Mesenchymal stem cell (in vitro differentiated cells and primary cell): ENCODE data around the gene ERCC1.
A peak's percentile ranks its signal among the peaks of the same experiment; 100 is the strongest.

Experiments
- DNase-seq: peaks from one replicate; pipeline ENCODE4 v3.0.0-alpha.2; 2013
- H2AFZ ChIP-seq: one replicate; pipeline ENCODE4 v1.6.1; 2013; ENCODE audit warnings: low read depth, mild to moderate bottlenecking, control low read depth, inconsistent platforms, low read length, moderate library complexity
- H2AK5ac ChIP-seq: 2 replicates; pipeline ENCODE4 v1.6.1; 2013; ENCODE audit warnings: low read length, moderate library complexity, mild to moderate bottlenecking, inconsistent platforms; ENCODE audit not compliant: severe bottlenecking
- H2BK120ac ChIP-seq: one replicate; pipeline ENCODE4 v1.6.1; 2013; ENCODE audit warnings: low read depth, mild to moderate bottlenecking, inconsistent platforms, low read length, moderate library complexity
- H2BK12ac ChIP-seq, 2 experiments: one replicate each; pipeline ENCODE4 v1.6.1; 2013; ENCODE audit warnings: inconsistent platforms in 2 of 2, low read length in 2 of 2, mild to moderate bottlenecking in 2 of 2, moderate library complexity in 2 of 2, control low read depth in 1 of 2
- H2BK15ac ChIP-seq: one replicate; pipeline ENCODE4 v1.6.1; 2013; ENCODE audit warnings: mild to moderate bottlenecking, low read depth, inconsistent platforms; ENCODE audit not compliant: poor library complexity, severe bottlenecking
- H2BK5ac ChIP-seq: 2 replicates; pipeline ENCODE4 v1.6.1; 2013; ENCODE audit warnings: low read depth, mild to moderate bottlenecking, low read length, control low read depth, inconsistent platforms; ENCODE audit not compliant: poor library complexity, severe bottlenecking
- H3K14ac ChIP-seq, 2 experiments: one replicate each; pipeline ENCODE4 v1.6.1; 2013; ENCODE audit warnings: inconsistent platforms in 2 of 2, low read length in 2 of 2, control low read depth in 1 of 2, mild to moderate bottlenecking in 1 of 2, moderate library complexity in 1 of 2
- H3K18ac ChIP-seq, 2 experiments: one replicate each; pipeline ENCODE4 v1.6.1; 2013; ENCODE audit warnings: inconsistent platforms in 2 of 2, low read length in 2 of 2, control low read depth in 1 of 2, low read depth in 1 of 2, mild to moderate bottlenecking in 1 of 2
- H3K23ac ChIP-seq, 2 experiments: one replicate each; pipeline ENCODE4 v1.6.1; 2013; ENCODE audit warnings: inconsistent platforms in 2 of 2, low read length in 2 of 2, mild to moderate bottlenecking in 2 of 2, moderate library complexity in 2 of 2, control low read depth in 1 of 2
- H3K27ac ChIP-seq: 2 replicates; pipeline ENCODE4 v1.5.1; 2013; ENCODE audit warnings: mild to moderate bottlenecking, moderate library complexity, low read length, control low read depth, inconsistent platforms; ENCODE audit not compliant: poor library complexity, severe bottlenecking
- H3K27me3 ChIP-seq, 2 experiments: 2 replicates each; pipeline versions ENCODE4 v1.6.1 to v1.7.0; 2013; ENCODE audit warnings: low read length in 2 of 2, mild to moderate bottlenecking in 2 of 2, moderate library complexity in 2 of 2, control low read depth in 1 of 2, inconsistent platforms in 1 of 2; ENCODE audit not compliant: control insufficient read depth in 1 of 2, insufficient read depth in 1 of 2
- H3K36me3 ChIP-seq, 2 experiments: 2 replicates each; pipeline versions ENCODE4 v1.6.1 to v1.7.0; 2013; ENCODE audit warnings: low read length in 2 of 2, control low read depth in 1 of 2, inconsistent platforms in 1 of 2, low read depth in 1 of 2, mild to moderate bottlenecking in 1 of 2; ENCODE audit not compliant: insufficient read depth in 2 of 2, control insufficient read depth in 1 of 2
- H3K4ac ChIP-seq, 2 experiments: one replicate each; pipeline ENCODE4 v1.6.1; 2013; ENCODE audit warnings: inconsistent platforms in 2 of 2, low read length in 2 of 2, mild to moderate bottlenecking in 2 of 2, moderate library complexity in 2 of 2, control low read depth in 1 of 2, low read depth in 1 of 2
- H3K4me1 ChIP-seq: 2 replicates; pipeline ENCODE4 v1.6.1; 2013; ENCODE audit warnings: low read depth, low read length, control low read depth; ENCODE audit not compliant: control insufficient read depth, insufficient read depth
- H3K4me2 ChIP-seq: 2 replicates; pipeline ENCODE4 v1.6.1; 2013; ENCODE audit warnings: low read length, mild to moderate bottlenecking, inconsistent platforms; ENCODE audit not compliant: poor library complexity, severe bottlenecking
- H3K4me3 ChIP-seq, 2 experiments: 2 replicates each; pipeline versions ENCODE4 v1.5.1 to v1.7.0; 2013; ENCODE audit warnings: low read length in 2 of 2, mild to moderate bottlenecking in 2 of 2, control low read depth in 1 of 2, low read depth in 1 of 2; ENCODE audit not compliant: insufficient read depth in 1 of 2
- H3K79me1 ChIP-seq: replicated peaks from 2 replicates; pipeline ENCODE4 v1.6.1; 2013; ENCODE audit warnings: mild to moderate bottlenecking, control low read depth, low read length, inconsistent platforms; ENCODE audit not compliant: poor library complexity, severe bottlenecking
- H3K9ac ChIP-seq: 2 replicates; pipeline ENCODE4 v1.7.0; 2013; ENCODE audit warnings: mild to moderate bottlenecking, low read length, moderate library complexity
- H3K9me3 ChIP-seq: 2 replicates; pipeline ENCODE4 v1.7.0; 2013; ENCODE audit warnings: mild to moderate bottlenecking, low read length; ENCODE audit not compliant: control insufficient read depth
- H4K8ac ChIP-seq: one replicate; pipeline ENCODE4 v1.6.1; 2013; ENCODE audit warnings: inconsistent platforms, mild to moderate bottlenecking, low read length, moderate library complexity
- H4K91ac ChIP-seq: one replicate; pipeline ENCODE4 v1.6.1; 2013; ENCODE audit warnings: mild to moderate bottlenecking, low read length, inconsistent platforms
- WGBS: methylation state at CpG from one replicate; pipeline ENCODE4 v1.1.7; 2013; ENCODE audit warnings: mixed read lengths; 5-methylcytosine and 5-hydroxymethylcytosine counted together

ERCC1 gene

GRCh38 chr19:45423033-45423588 lies 606 bp downstream of the ERCC1 start:
- peak overlapping the region; percentile 95 for H2AK5ac ChIP-seq
- 12% methylated on average over 20 of the region's 20 CpGs for WGBS
- no peak overlapping the region for H2BK5ac ChIP-seq
- H3K9ac ChIP-seq = peak overlapping the region; percentile 90
- H2BK12ac ChIP-seq = peak overlapping the region in 1 of 2 experiments; percentile 94
- peak overlapping the region; percentile 78 for H3K4me2 ChIP-seq
- H3K79me1 ChIP-seq = peaks cover 25% of the 10 kb centered on the region
- H3K4ac ChIP-seq = peak overlapping the region; percentile 49 to 87
- H2BK15ac ChIP-seq = peak overlapping the region; percentile 60
- no peaks in the 10 kb centered on the region for H3K9me3 ChIP-seq
- H2BK120ac ChIP-seq = peak overlapping the region; percentile 57
- no peaks in the 10 kb centered on the region for H3K27me3 ChIP-seq
- peak overlapping the region; percentile 81 for H4K91ac ChIP-seq
- H3K14ac ChIP-seq = peak overlapping the region in 1 of 2 experiments; percentile 99
- DNase-seq = no peak
- H3K4me3 ChIP-seq = peak overlapping the region; percentile 56 to 93
- peak overlapping the region; percentile 64 for H3K27ac ChIP-seq
- H2AFZ ChIP-seq = no peak overlapping the region
- H3K18ac ChIP-seq = peak overlapping the region in 1 of 2 experiments; percentile 92
- peak overlapping the region; percentile 16 for H4K8ac ChIP-seq
- peaks cover 23% of the 10 kb centered on the region for H3K4me1 ChIP-seq
- H3K23ac ChIP-seq = peak overlapping the region in 1 of 2 experiments; percentile 78
- peaks cover 25 to 32% of the 10 kb centered on the region in 2 experiments for H3K36me3 ChIP-seq

DNA sequence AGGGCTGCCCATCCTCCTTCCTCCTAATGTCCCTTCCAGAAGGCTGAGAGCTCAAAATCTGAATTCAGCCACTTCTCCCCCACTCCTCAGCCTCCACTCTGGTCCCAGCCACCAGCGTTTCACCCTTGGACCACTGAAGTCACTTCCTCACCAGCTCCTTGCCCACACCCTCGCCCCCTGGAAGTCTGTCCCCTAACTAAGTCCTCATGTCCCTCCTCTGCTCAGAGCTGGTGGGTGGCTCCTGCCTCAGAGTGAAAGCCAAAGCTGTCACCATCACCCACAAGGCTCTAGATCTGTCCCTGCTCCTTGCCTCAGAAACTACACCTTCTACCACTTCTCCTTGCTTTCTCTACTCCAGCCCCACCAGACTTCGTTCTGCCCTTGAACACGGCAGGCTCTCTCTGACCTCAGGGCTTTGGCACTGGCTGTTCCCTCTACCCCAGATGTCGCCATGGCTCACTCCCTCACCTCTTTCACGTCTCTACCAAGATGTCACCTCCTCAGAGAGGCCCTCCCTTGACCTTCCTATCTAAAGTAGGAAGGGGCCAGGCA lies 1.7 kb downstream of the ERCC1 start:
- no peak overlapping the region for H2AFZ ChIP-seq
- H4K91ac ChIP-seq = peak overlapping the region; percentile 2
- H3K18ac ChIP-seq = no peak overlapping the region
- no peak overlapping the region for H2BK120ac ChIP-seq
- H2BK5ac ChIP-seq = no peak overlapping the region
- no peak overlapping the region for H3K4me2 ChIP-seq
- WGBS = 90% methylated on average over 6 of the region's 6 CpGs
- peaks cover 36 to 41% of the 10 kb centered on the region in 2 experiments for H3K36me3 ChIP-seq
- no peaks in the 10 kb centered on the region for H3K9me3 ChIP-seq
- H2BK15ac ChIP-seq = no peak overlapping the region
- H3K4me1 ChIP-seq = peaks cover 23% of the 10 kb centered on the region
- H3K4me3 ChIP-seq = no peak overlapping the region
- H3K79me1 ChIP-seq = peaks cover 27% of the 10 kb centered on the region
- H3K9ac ChIP-seq = no peak overlapping the region
- DNase-seq = no peak
- no peak overlapping the region for H3K23ac ChIP-seq
- H2BK12ac ChIP-seq = peak overlapping the region in 1 of 2 experiments; percentile 6
- H4K8ac ChIP-seq = no peak overlapping the region
- H3K27ac ChIP-seq = no peak overlapping the region
- H3K27me3 ChIP-seq = no peaks in the 10 kb centered on the region
- no peak overlapping the region for H3K14ac ChIP-seq
- no peak overlapping the region for H2AK5ac ChIP-seq
- no peak overlapping the region for H3K4ac ChIP-seq

GRCh38 chr19:45420871-45421270 lies 2.8 kb downstream of the ERCC1 start:
- Histone ChIP-seq H3K4me1 (peaks cover 23% of the 10 kb centered on the region), H2AK5ac (no peak overlapping the region), H4K8ac (no peak overlapping the region), H3K27me3 (no peaks in the 10 kb centered on the region), H3K4me3 (no peak overlapping the region), H3K27ac (no peak overlapping the region), H3K23ac (no peak overlapping the region), H3K18ac (no peak overlapping the region), H2BK15ac (no peak overlapping the region), H2BK5ac (no peak overlapping the region), H3K4me2 (no peak overlapping the region), H3K9ac (no peak overlapping the region), H2BK120ac (no peak overlapping the region), H2BK12ac (no peak overlapping the region), H3K4ac (no peak overlapping the region), H3K14ac (no peak overlapping the region), H4K91ac (no peak overlapping the region), H2AFZ (no peak overlapping the region), H3K79me1 (peaks cover 27% of the 10 kb centered on the region), H3K36me3 (peaks cover 45 to 51% of the 10 kb centered on the region in 2 experiments), H3K9me3 (no peaks in the 10 kb centered on the region)
- WGBS = 98% methylated on average over 6 of the region's 6 CpGs
- no peak for DNase-seq

DNA sequence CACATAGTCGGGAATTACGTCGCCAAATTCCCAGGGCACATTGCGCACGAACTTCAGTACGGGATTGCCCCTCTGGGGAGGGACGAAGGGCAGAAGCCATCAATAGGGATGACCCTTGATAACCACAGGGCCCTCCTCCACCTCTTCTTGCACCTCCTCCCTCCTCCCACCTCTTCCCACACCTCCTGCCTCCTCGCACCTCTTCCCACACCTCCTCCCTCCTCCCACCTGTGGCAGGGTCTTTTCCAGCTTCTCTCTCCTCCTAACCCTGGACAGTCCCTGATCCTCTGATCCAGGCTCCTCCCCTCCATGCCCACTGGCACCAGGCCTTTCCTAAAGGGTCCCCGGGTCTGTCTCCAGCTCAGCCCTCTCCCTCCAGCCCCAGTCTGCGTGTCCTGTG lies 3.4 kb downstream of the ERCC1 start:
- WGBS = 91% methylated on average over 8 of the region's 10 CpGs
- Histone ChIP-seq H2BK15ac (no peak overlapping the region), H2AK5ac (no peak overlapping the region), H3K14ac (peak overlapping the region in 1 of 2 experiments; percentile 1), H3K27ac (no peak overlapping the region), H3K9ac (no peak overlapping the region), H3K4ac (no peak overlapping the region), H2BK12ac (no peak overlapping the region), H4K8ac (no peak overlapping the region), H3K18ac (no peak overlapping the region), H2BK5ac (no peak overlapping the region), H3K4me1 (peaks cover 23% of the 10 kb centered on the region), H4K91ac (peak overlapping the region; percentile 27), H3K4me2 (no peak overlapping the region), H3K27me3 (no peaks in the 10 kb centered on the region), H3K9me3 (no peaks in the 10 kb centered on the region), H3K4me3 (no peak overlapping the region), H2AFZ (no peak overlapping the region), H3K23ac (no peak overlapping the region), H3K36me3 (peaks cover 49 to 55% of the 10 kb centered on the region in 2 experiments), H3K79me1 (peaks cover 27% of the 10 kb centered on the region), H2BK120ac (no peak overlapping the region)
- DNase-seq = no peak
